HG03521 (cell line): Measurements from ENCODE around the gene ARL14.

Experiments used
- ATAC-seq: cut with Tn5 transposase; IDR thresholded peaks from one replicate; pipeline ENCODE4 v1.9.1; 2021; ENCODE audit warnings: mild to moderate bottlenecking, moderate library complexity; ENCODE audit not compliant: unreplicated experiment

The ARL14 gene

GRCh38 chr3:160720123-160720746, 43.3 kb downstream of the ARL14 start:
- no peak for ATAC-seq

- no peak for ATAC-seq
These were observed 45.4 kb downstream of the ARL14 start for GRCh38 chr3:160722331-160722730.

DNA sequence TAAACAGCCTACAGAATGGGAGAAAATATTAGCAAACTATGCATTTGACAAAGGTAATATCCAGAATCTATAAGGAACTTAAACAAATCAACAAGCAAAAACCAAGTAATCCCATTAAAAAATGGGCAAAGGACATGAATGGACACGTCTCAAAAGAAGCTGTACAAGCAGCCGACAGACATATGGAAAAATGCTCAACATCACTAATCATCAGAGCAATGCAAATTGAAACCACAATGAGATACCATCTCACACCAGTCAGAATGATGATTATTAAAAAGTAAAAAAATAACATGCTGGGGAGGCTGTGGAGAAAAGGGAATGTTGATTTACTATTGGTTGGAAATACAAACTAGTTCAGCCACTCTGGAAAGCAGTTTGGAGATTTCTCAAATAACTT, 48.4 kb downstream of the ARL14 start:
- ATAC-seq, result no peak
